ENCODE measurements around the gene PLA2G4A.
A peak's percentile ranks its signal among the peaks of the same experiment; 100 is the strongest.

Gene PLA2G4A

GRCh38 chr1:186978596-186979556, 150.1 kb downstream of the PLA2G4A start:
- peak; percentile 48 for DNase-seq (ENCODE audit: low spot score)

- no peak for DNase-seq (ENCODE audit: low spot score)
Observed at GRCh38 chr1:186980400-186980799, 151.7 kb downstream of the PLA2G4A start.

DNA sequence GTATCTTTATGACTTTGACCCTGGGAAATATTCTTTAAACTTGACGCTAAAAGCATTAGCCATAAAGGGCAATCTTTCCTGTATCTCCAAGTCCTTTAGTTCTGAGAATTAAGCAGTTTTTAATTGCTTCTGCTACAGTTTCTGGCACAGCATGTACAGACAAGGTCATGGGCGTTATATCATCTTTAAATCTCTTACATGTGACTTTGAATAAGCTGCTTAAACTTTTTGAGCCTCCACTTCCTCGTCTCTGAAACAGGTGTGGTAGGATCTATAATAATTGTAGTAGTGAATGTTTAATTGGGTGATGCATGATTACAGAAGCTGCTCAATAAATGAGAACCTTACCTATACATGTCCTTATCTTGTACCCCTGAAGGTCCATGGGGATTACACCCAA, 153.4 kb downstream of the PLA2G4A start:
- no peak for DNase-seq (ENCODE audit: low spot score)

GRCh38 chr1:186983327-186983726, 154.6 kb downstream of the PLA2G4A start:
- DNase-seq (ENCODE audit: low spot score): no peak

DNA sequence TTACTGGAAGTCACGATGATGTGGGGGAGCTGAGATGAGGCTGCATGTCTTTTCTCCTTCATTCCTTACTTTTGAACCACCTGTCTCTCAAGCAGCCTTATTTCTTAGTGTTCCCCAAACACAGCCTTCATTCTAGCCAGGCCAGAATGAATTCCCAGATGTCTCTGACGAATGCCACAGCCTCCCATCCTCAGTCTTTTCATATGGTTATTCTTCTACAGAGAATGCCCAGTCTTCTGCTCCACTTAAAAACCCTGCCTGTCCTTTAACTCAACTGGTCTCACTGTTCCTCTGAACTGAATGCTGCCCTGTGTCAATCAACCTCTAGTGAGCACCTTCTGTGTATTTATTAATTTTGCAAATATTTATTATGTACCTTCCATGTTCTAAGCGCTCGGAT, 156.2 kb downstream of the PLA2G4A start:
- DNase-seq (ENCODE audit: low spot score): no peak

- peak; percentile 85 for DNase-seq (ENCODE audit: low spot score)
Observed at GRCh38 chr1:186985889-186986491, 157.2 kb downstream of the PLA2G4A start.

DNA sequence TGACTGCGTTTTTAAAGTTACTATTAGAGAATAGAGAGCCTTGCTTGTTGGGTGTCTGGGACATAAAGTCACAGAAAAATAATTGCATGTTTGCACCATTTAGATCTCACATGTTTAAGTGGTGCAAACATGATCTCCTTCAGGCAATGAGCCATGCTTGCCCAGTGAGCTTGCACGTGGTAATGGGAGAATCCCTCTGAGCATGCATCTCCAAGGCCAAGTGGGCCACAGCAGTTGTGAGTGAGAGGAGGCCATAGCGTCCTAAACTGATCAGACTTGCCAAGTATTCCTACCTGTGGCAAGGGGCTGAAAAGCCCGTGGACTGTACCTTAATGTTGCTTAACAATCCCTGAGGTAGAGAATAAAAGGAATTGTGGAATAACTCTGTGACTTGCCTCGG, 158.3 kb downstream of the PLA2G4A start:
- no peak for DNase-seq (ENCODE audit: low spot score)

DNA sequence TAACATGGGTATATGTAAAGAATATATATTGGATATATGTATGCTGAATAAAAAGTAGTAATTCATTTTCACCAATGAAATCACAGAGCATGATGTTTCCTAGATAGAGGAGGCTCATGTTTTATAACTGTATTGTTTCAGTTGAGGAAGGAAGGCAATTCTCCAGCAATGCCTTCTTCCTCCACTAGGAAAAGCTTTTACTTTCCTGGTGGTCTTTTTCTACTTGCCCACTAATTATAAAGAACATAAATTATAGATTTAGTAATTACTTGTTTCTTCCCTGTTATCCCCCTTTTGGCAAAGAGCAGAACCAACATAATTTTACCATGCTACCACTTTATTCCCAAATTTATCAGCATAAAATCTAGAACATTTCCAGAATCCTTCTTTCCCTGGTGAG, 159.0 kb downstream of the PLA2G4A start:
- DNase-seq (ENCODE audit: low spot score): no peak

- no peak for DNase-seq (ENCODE audit: low spot score)
Observed at GRCh38 chr1:186993996-186994395, 165.2 kb downstream of the PLA2G4A start.

- no peak for DNase-seq (ENCODE audit: low spot score)
Observed at GRCh38 chr1:186994897-186995296, 166.1 kb downstream of the PLA2G4A start.

DNA sequence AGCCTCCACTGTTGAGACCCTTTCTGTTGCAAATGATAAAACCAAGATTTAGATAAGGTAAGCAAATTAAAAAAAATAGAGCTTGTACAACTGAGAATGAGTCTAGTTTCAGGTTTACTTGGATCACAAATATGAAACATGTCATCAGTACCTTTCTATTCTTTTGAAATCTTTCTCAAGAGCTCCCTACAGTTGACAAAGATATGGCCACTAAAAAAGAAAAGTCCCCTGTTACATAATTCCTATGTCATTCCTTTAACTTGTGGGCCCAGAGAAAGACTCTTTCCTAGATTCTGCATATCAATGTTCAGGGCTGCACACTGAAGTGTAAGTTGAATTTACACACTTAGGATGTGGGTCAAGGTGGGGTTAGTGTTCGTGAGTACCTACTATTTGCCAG, 168.1 kb downstream of the PLA2G4A start:
- no peak for DNase-seq (ENCODE audit: low spot score)

GRCh38 chr1:186997877-186998276, 169.1 kb downstream of the PLA2G4A start:
- no peak for DNase-seq (ENCODE audit: low spot score)

DNA sequence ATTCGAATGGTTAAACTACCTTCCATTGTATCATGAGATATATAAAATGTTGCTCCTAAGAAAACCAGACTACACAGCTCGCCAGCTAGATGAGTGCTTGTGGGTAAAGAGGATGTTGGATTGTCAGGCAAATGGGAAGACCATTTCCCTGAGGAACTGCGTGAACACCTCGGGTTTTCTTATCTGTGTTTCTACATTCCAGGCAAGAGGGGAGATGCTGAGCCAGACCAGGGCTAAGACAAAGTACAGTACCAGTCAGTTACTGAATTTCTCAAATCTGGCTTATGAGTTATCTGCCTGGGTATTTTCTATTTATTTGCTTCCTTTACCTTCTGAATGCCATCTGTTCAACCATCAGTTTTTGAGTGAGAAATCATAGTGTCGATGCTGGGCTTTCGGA, 170.8 kb downstream of the PLA2G4A start:
- no peak for DNase-seq (ENCODE audit: low spot score)

GRCh38 chr1:187001198-187001889, 172.6 kb downstream of the PLA2G4A start:
- DNase-seq (ENCODE audit: low spot score): no peak

GRCh38 chr1:187003353-187003752, 174.6 kb downstream of the PLA2G4A start:
- DNase-seq (ENCODE audit: low spot score): no peak

DNA sequence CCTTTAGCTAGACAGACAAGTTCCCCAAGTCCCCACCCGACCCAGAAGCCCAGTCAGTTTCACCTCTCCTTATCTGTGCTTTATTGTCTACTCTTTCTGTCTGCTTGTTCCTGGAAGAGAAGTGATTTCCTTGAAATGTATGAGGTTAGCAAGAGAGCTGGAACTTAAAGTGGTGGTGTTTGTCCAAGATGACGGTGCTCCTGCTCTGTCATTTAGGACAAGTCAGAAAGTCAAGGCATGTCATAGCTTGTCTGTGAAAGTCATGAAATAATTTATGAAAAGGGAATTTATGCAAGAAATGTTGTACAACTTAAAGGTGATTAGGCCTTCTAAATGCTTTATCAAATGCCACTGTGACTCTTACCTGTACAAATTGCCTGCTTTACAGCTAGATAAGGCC, 178.1 kb downstream of the PLA2G4A start:
- no peak for DNase-seq (ENCODE audit: low spot score)

DNA sequence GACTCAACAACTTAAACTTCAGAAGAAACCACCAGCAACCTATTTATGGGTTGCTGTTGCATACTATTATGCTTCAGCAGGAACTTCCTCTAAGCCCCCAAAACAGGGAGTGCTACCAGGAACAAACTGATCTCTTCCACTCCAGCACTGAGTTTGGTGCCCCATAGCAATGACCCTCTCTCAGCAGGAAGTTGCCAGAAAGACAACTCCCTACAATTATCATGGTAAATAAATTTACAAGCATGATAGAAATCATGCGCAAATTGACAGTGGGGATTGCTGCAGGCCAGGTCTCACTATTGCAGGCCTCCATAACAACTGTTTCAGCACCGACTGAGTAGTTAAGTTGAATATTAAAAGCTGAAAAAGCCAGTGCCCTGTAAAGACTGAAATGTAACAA, 180.6 kb downstream of the PLA2G4A start:
- DNase-seq (ENCODE audit: low spot score): no peak

DNA sequence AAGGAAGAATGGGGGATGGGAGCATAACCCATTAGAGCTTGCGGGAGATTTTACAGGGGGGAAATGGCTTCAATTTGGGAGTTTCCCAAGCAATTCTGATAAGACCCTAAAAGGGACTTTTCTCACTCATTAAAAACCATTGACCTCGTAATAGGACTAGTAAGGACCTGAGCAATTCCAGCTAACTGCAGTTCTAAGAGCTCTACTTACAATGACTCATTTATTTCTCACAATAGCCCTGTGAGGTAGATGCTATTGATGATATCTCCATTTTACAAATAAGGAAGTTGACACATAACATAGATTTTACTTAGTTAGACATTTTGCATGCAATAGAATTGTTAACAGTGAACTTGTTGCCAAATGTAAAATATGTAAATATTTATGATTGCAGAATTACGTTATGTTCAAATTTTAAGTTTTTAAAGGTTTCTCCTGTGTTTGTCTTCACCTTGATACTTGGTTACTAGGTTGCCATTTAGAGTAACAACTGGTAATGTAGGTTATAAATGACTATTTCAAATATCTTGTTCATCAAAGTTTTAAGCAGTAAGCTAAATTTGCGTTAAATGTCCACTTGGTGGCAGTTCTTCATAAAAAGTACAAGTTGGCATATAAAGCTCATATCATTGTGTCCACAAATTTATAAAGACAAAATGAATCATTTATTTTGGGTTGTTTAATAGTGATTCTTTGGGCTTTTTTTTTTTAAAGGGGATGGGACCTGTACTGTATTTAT, 182.0 kb downstream of the PLA2G4A start:
- DNase-seq (ENCODE audit: low spot score): no peak

DNA sequence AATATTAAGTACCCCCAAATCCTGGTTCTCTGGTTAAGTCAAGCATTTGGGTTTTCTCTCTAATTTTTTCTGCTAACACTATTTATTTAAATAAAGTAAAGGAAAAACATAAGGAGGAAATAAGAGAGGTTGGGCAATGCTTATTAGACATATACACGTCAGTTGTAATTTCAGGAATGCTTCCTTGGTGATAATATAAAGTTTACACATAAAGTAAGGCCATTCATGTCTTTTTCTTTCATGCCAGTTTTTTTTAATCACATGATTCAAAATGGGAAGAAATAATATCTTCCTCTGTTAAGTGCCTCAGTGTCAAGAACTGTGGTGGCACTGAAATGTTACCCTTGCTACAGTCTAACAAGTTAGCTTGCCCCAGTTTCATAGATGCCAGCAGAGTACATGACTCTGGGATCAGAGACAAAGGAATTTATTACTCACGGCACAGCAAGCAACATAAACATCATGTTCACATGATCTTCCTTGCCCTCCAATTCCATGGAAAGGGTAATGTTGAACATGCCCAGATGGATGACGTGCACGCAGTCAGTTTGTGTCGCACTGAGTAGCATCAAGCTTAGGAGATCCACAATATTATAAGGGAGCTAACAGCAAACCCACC, 184.9 kb downstream of the PLA2G4A start:
- DNase-seq (ENCODE audit: low spot score): no peak

DNA sequence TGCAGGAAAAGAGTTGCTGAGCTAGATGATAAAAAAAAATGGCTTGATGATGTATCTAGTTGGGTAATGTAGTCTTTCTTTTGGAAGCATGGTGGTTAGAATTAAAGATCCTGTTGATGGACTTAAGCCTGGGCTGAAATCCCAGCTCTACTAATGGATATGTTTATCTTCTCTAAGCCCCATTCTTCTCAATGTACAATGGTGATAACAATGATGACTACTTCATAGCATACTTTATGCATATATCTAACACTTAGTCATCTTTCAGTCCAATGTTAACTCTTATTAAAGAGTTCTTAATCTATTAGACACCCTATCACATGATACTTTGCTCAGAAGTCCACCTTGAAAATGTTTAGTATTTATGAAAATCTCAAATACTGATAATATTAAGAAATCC, 189.5 kb downstream of the PLA2G4A start:
- DNase-seq (ENCODE audit: low spot score): no peak

GRCh38 chr1:187027253-187027652, 198.5 kb downstream of the PLA2G4A start:
- no peak for DNase-seq (ENCODE audit: low spot score)

All from pons (tissue), 1 donor.